Measurements from ENCODE around the gene RMND1. TPM values are rescaled to one million over a fixed set of nuclear protein-coding genes. Genes with fewer than 3 reads are reported as not detected.
"Not testable (repeated sequence)": the region's sequence is repeated elsewhere in the genome, so short reads cannot be mapped to it uniquely, and the experiment has no call there.

Gene RMND1
- total RNA-seq, 2 donors from 2014 or later = 9.5 to 13.0 TPM

DNA sequence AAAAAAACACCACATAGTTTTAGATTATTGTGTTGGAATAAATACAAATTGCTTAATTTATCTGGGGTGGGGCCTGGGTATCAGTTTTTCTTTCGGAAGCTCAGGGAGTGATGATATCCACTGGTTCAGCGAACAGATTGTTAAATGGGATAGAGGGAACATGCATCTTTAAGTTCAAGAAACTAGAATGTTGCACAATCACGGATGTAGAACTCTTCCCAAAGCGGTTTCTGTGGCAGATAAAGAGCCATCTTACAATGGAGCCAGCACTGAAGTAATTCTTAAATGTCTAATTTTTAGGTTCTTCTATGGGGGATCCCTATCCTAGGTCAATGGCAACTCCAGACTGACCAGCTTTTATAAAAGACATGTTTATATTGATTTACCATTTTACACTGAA lies 9.7 kb upstream of the RMND1 start:
- no peak for ATAC-seq
- intact Hi-C loops (cut with DNase I) = no loop called here
- DNase-seq = no peak

DNA sequence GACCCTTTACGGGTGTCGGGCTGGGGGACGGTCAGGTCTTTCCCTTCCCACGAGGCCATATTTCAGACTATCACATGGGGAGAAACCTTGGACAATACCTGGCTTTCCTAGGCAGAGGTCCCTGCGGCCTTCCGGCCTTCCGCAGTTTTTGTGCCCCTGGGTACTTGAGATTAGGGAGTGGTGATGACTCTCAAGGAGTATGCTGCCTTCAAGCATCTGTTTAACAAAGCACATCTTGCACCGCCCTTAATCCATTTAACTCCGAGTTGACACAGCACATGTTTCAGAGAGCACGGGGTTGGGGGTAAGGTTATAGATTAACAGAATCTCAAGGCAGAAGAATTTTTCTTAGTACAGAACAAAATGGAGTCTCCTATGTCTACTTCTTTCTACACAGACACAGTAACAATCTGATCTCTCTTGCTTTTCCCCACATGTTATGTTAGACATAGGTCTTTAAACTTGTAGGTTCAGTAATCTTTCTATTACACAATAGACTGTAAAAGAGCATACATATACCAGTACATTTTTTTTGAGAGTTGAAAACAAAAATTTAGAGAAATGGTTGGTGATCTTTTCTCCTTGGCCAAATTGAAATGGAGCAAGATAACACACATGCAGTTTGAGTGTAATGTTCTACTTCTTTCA lies 3.9 kb upstream of the RMND1 start:
- DNase-seq; ATAC-seq; intact Hi-C loops (cut with DNase I): not testable (repeated sequence)

DNA sequence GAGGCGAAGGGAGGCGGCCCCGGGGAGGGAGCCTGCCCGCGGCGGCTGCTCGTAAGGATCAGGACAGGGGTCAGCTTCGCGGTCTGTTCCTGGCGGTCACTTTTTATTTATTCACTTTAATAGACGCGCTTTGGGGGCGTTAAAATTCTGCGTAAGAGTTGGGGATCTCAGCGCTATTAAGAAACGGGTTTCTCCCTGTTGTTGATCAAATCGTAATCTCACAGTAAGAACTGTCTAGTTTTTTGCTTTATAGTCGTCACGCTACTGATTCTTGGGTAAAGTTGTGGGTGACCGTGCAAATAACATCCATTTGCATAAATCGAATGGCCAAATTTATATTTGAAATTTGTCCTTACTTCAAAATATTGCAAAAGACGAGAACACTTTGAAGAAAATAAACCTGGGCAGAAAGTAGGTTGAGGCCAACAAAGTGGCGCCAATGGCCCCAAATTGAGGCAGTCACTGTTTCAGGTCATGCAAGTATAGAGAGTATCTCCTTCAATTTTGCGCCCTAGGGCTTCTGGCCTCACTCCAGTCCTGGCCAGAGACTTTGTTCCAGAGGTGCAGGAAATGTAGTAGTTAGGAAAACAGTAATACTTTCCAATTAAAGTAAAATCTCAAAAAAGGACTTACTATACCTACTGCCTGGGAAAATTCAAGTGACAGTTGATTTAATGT lies 963 bp upstream of the RMND1 start:
- intact Hi-C loops (cut with DNase I) = no loop called here
- DNase-seq = peak; percentile 60
- ATAC-seq = peak; percentile 24 to 57

DNA sequence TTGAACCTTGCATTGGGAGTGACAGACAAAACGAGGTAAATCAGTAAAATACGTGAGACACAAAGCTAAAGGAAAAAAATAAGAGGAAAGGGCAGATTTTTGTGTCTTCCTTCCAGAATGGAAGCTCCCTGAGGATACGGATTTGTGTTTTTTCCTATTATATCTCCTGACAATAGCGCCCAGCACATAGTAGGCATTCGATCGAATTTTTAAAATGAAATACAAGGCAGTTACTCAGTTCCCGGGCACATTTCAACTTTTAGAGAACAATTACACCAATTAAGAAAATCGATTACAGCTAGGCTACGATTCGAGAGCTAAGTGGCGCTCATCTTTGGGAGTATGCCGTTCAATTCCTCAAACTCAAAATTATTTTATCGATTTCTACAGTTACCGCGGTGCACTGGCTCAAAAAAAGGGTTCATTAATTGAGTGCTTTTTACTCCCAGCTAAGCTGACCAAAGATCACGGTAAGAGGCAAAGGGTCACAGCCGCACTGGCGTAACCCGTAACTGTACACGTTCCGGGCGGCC lies 443 bp downstream of the RMND1 start:
- no peak for ATAC-seq
- intact Hi-C loops (cut with DNase I) = no loop called here
- DNase-seq = no peak

DNA sequence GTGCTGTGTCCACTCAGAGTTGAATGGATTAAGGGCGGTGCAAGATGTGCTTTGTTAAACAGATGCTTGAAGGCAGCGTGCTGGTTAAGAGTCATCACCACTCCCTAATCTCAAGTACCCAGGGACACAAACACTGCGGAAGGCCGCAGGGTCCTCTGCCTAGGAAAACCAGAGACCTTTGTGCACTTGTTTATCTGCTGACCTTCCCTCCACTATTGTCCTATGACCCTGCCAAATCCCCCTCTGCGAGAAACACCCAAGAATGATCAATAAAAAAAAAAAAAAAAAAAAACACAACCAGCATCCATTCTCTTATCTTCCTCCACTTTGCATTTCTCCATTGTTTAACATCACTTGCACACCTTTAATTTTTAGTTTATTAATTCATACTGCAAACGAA lies 998 bp downstream of the RMND1 start:
- DNase-seq; ATAC-seq; intact Hi-C loops (cut with DNase I): not testable (repeated sequence)

DNA sequence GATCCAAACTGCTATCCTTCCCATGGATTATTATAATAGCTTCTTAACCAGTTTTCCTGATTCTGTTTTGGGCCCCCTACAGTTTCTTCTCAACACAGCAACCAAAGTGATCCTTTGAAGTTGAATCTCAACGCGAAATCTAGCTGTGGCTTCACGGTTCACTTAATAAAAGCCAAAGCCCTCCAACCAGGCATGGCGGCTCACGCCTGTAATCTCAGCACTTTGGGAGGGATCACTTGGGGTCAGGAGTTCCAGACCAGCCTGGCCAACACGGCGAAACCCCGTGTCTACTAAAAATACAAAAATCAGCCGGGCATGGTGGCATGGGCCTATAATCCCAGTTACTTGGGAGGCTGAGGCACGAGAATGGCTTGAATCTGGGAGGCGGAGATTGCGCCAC lies 3.3 kb downstream of the RMND1 start:
- ATAC-seq (no peak), DNase-seq (no peak)
- intact Hi-C loops (cut with DNase I) = loop anchor here in 1 of 2 donors (5.0 kb wide), 1 partner anchor 56 kb away; the partner anchor contains the start of gene ZBTB2

DNA sequence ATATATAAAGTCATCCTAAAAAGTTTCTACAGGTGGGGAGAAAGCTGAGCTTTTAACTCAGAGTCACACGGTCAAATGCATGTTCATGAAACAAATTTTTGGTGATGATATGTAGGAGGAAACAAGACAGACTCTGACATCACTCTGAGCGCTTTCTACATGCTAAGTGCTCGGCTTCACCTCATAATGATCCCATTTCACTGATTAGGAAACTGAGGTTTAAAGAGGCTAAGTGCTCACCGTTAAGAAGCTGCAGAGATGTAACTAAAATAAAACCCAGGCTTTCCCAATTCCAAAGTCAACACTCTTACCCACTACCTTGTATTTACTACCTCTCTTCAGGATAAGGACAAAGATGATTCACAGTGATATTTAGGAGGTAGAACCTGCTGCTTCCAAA lies 4.7 kb downstream of the RMND1 start:
- intact Hi-C loops (cut with DNase I) = loop anchor here in 1 of 2 donors (5.0 kb wide), 1 partner anchor 55 kb away; the partner anchor contains the start of gene ZBTB2

DNA sequence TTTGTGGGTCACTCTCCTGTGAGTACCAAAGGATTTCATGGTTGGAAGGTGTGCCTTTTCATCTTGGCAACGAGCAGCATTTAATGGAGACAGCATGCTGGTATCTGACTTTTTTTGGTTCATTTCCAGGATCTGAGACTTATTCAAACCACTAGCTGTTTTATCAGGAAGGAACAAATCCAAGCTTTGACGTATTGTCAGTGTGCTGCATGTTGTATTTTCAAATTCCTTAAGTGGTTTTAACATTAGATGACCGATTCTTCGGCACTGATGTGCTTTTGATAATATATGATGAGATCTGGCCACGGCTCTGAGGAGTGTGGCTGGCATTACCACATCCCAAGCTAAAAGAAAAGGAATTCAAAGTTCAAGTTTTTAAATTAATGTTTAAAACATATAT lies 6.4 kb downstream of the RMND1 start:
- DNase-seq (no peak), ATAC-seq (peak; percentile 56 to 60)
- intact Hi-C loops (cut with DNase I) = loop anchor here in 1 of 2 donors (5.0 kb wide), 1 partner anchor 53 kb away; the partner anchor contains the start of gene ZBTB2

More for the DNA sequence above, 4.7 kb downstream of the RMND1 start:
- DNase-seq (no peak), ATAC-seq (no peak)

DNA sequence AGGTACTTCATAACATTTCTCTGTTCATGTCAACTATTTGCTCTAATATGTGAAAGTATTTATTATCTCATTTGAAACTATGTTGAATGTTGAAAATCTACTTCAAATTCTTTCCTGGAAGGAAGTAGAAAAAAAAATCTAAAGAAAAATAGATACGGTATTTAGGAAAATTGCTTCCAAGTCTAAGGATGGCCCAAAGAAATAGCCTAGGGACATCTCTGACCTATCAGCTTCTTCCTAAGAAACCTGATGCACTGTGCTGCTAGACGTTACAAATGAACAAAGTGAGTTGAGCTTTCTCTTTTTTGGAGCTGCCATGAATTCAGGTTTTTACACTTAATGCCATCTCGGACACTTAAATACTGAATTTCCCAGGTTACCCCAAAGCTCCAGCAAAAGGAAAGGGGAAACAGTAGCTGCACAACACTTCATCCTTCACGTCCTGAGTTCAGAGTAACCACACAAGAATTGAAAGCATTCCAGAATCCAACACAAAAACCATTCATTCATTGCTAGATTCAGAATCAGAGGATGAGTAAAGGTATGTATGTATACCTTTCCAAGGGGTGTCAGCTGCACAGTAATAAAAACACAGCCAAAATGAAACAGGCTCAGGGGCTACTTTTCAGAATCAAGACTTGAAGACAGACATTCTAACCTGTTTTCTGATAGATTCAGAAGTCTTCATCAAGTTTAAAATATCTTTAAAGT lies 7.9 kb downstream of the RMND1 start:
- intact Hi-C loops (cut with DNase I) = no loop called here
- ATAC-seq (no peak), DNase-seq (no peak)

DNA sequence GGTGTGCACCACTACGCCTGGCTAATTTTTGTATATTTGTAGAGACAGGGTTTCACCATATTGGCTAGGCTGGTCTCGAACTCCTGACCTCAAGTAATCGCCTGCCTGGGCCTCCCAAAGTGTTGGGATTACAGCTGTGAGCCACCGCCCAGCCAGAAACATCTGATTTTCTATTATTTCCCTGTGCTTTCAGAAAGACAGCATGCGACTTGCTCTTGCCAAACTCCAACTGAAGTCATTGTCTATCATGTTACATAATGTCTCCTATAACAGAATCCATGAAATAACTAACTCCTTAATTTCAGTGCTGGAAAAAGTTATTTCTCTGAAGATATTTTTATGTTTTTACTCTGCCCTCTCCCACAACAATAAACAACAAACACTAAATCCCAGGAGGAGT lies 8.5 kb downstream of the RMND1 start:
- DNase-seq = no peak
- ATAC-seq = no peak
- intact Hi-C loops (cut with DNase I) = no loop called here

DNA sequence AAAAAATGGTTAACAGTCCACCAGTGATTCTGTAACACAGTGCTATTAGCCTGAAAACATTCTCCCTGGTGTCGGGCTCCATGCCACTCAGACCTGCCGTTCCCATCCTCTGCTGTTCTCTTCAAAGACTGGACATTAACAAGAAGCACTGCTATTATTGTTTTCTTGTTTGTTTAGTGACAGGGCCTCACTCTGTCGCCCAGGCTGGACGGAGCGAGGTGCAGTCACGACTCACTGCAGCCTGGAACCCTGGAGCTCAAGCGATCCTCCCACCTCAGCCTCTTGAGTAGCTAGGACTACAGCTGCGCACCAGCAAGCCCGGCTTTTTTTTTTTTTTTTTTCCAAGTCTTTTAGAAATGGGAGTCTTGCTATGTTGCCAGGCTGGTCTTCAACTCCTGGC lies 9.6 kb downstream of the RMND1 start:
- no peak for DNase-seq
- ATAC-seq = no peak
- intact Hi-C loops (cut with DNase I) = no loop called here

DNA sequence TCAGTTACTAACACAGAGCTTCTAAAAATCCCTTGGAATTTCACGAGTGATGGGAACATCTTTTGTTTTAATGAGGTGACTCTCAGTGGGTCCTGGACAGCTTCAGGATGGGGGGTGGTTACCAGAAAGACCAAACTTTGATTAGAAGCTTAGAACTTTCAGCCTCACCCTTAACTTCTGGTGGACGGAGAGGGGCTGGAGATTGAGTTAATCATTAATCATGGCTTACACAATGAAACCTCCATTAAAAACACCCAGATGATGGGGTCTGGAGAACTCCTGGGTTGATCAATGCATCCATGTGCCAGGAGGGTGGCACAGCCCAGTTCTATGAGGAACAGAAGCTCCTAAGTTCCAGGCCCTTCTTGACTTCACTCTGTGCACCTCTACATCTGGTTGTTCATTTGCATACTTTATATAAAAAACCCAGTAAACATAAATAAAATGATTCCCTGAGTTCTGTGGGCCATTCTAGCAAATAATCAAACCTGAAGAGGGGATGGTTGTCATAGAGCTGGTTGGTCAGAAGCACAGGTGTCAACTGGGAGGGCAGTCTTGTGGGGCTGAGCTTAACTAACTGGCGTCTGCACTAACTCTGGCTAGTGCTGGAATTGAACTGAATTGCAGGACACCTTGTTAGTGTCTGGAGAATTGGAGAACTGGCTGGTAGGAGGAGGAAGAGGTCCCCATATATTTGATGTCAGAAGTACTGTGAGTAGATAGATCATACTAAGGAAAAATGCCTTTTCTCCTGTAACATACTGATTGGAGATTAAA lies 10.3 kb downstream of the RMND1 start:
- intact Hi-C loops (cut with DNase I) = no loop called here
- ATAC-seq (no peak), DNase-seq (no peak)

DNA sequence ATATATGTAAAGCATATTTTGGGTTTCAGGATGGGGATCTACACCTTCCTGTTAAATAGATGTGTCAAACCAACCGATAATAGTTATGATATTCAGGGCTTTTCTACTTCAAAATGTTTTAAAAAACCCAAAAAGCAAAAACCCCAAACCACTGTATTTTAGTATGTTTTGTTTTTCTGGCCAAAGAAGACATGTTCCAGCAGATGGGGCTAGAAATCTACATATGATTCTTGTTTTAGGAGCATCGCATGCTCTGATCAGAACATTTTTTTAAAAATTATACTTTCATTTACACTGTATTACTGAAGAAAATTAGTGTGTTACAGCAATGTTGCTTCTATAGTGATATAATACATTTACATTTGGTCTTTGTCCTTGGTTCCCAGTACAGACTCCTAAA lies 11.0 kb downstream of the RMND1 start:
- ATAC-seq (no peak), DNase-seq (no peak)
- intact Hi-C loops (cut with DNase I) = no loop called here

DNA sequence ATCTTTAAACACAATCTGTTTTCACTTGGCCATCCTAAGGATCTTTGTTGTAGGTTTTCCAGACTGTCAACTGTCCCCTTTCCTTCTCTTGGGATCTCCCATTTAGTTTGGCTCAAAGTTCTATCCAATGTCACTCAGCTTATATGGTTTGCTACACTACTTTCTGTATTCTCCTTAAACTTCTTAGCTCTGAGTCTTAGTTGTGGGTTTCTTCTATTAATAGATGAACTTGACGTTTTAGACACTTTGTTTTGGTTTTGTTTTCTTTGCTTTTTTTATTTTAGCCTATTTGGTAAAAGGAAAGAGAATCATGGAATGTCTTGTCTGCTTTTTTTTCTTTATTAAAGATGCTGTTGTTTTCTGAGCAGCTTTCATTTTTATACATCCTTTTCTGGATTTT lies 11.4 kb downstream of the RMND1 start:
- DNase-seq = no peak
- no peak for ATAC-seq
- intact Hi-C loops (cut with DNase I) = no loop called here

DNA sequence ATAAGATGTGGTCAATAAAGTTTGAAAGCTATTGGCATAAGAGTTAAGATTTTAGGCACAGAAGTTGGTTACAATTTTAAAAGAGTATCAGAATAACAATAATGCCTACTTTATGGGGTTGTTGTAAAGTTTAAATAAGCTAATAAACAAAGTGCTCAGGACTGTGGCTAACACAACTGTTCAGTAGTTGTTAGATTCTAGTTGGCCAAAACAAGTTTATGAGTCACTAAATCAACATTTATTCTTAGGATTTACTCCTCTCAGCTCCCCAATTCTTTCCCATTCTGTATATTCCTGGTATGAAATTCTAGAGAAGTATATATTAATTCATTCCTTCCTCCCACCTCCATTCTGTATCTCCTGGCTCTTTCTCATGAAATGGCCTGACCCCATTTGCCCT lies 14.5 kb downstream of the RMND1 start:
- DNase-seq (no peak), ATAC-seq (peak in 1 of 2 donors; percentile 33)
- intact Hi-C loops (cut with DNase I) = no loop called here

DNA sequence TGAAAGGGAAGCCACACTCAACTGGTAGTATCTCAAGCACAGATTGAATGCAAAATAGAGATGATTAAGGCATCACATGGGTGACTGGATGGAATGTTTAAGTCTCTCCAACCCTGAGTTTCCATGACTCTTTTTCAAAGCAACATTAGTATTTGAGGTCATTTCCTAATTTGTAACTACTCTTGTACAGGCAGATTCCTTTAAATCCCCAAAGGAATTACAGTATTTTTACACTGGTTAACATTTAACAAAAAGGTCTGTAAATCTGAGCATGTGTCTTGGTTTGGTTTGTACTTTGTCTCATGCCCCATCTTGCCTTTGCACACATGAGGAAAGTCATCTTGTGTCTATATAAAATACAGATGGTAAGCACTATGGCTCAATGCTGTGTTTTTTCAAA lies 15.1 kb downstream of the RMND1 start:
- DNase-seq = no peak
- intact Hi-C loops (cut with DNase I) = no loop called here
- peak; percentile 30 to 46 for ATAC-seq

DNA sequence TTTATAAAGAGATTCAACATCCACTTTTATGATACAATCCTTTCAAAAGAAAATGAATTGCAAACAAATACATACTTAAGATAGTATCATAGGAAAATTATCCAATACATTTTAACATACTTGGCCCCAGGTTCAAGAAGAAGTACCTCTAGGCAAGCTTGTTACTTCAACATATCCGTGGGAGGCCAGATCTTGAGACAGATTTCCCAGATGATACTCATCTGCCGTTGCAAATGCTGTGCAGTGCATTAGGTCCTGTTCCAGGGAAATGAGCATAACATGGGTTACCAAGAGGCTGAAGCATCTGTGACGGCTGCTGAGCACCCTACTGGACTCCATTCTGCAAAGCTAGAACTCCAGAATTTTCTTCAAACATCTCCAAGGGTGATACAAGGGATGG lies 15.6 kb downstream of the RMND1 start:
- ATAC-seq = no peak
- DNase-seq = no peak
- intact Hi-C loops (cut with DNase I) = no loop called here

DNA sequence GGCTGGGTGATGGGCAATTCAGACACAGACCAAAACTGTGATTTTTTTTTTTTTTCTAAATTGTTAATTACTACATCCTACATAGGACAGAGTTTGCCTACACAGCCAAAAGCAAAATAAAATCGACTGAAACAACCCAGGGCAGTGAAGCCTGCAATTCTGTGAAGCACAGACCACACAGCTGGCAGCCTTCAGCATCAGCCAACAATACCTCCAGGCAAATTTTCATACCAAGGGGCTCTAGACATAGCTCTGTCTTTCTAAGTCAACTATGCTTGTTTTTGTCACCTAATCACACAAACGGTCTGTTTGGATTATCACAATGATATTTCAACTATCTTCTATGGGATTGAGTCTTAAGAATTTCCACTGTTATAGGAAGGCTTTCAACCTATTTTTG lies 17.6 kb downstream of the RMND1 start:
- intact Hi-C loops (cut with DNase I) = no loop called here
- no peak for DNase-seq
- ATAC-seq = no peak

DNA sequence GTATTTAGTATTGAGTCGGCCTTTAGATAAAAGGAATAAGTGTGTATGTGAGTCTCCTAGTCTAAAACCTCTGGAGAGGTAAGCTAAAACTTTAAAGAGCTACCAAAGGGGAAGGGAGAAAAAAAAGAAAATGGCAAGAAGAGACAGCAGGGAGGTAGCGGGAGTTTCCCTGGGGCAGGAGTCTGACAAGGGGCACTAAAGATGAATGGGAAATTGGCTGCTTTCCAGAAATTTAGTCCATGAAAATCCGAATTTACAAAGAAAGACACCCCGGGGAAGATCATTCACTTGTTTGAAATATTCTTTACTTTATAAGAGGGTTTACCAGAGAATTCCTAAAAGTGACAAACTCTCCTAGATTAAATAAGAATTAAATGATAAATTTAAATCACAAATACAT lies 19.3 kb downstream of the RMND1 start:
- ATAC-seq (no peak), DNase-seq (no peak)
- intact Hi-C loops (cut with DNase I) = no loop called here
